ENCODE measurements around the gene TRNT1.

DNA sequence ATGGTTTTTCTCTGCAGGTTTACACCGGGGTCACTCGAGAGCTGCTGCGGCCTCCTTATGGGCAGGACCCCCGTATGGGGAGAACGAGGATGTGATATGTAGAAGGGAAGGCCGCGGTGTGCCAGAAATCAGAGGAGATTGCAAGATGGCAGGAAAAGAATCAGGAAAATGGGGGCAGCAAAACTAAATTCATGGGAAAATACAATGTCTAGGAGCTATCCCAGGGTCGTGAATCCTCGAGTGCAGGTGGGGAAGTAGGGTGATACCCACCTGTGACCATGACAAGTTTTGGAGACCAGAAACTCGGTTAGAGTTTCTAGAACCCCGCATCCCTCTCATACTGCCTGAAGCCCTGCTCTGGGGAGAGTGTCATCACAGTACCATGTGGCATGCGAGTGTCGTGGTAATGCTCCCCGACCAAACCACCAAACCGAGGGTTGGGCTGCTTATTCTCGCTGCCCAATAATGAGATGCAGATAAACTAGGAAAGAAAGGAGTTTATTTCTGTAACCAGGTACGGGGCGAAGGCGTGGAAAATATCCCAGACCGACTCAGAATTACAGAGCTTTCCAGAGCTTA lies 781 bp downstream of the TRNT1 start:
- TF ChIP-seq, protein P1, sequence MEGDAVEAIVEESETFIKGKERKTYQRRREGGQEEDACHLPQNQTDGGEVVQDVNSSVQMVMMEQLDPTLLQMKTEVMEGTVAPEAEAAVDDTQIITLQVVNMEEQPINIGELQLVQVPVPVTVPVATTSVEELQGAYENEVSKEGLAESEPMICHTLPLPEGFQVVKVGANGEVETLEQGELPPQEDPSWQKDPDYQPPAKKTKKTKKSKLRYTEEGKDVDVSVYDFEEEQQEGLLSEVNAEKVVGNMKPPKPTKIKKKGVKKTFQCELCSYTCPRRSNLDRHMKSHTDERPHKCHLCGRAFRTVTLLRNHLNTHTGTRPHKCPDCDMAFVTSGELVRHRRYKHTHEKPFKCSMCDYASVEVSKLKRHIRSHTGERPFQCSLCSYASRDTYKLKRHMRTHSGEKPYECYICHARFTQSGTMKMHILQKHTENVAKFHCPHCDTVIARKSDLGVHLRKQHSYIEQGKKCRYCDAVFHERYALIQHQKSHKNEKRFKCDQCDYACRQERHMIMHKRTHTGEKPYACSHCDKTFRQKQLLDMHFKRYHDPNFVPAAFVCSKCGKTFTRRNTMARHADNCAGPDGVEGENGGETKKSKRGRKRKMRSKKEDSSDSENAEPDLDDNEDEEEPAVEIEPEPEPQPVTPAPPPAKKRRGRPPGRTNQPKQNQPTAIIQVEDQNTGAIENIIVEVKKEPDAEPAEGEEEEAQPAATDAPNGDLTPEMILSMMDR (IDR thresholded peaks at IDR 0.05) = no peak
- TF ChIP-seq POLR2A (IDR thresholded peaks at IDR 0.05) = no peak

Measured in heart left ventricle (tissue), 13 donors.